GM23338 (cell line): ENCODE results near the gene PASD1. TPM values are rescaled to one million over a fixed set of nuclear protein-coding genes. Genes with fewer than 3 reads are reported as not detected.

Source experiments
- ATAC-seq: fragments of 200-7000 bp; cut with Tn5 transposase; 3 replicates; pipeline ENCODE4 v1.9.1; 2020
- DNase-seq: peaks from one replicate; pipeline ENCODE4 v3.0.0-alpha.2; 2015; ENCODE audit warnings: low spot score
- H2AFZ ChIP-seq: fragments of 200-600 bp; sonication (generic); 2 replicates; pipeline ENCODE4 v1.8.0; 2016; ENCODE audit warnings: antibody characterized with exemption, mild to moderate bottlenecking, moderate library complexity
- H3F3A ChIP-seq: fragments of 200-600 bp; sonication (generic); replicated peaks from 2 replicates; pipeline ENCODE4 v1.8.0; 2017; ENCODE audit warnings: antibody characterized with exemption, mixed run types, low read depth
- H3K27ac ChIP-seq: fragments of 200-600 bp; sonication (generic); 2 replicates; pipeline ENCODE4 v1.6.1; 2016; ENCODE audit warnings: low read depth
- H3K27me3 ChIP-seq: fragments of 200-600 bp; sonication (generic); 2 replicates; pipeline ENCODE4 v1.8.0; 2016; ENCODE audit warnings: mild to moderate bottlenecking, mixed run types, moderate library complexity; ENCODE audit not compliant: insufficient read depth
- H3K36me3 ChIP-seq: fragments of 200-600 bp; sonication (generic); 2 replicates; pipeline ENCODE4 v1.8.0; 2016; ENCODE audit warnings: mild to moderate bottlenecking; ENCODE audit not compliant: insufficient read depth
- H3K4me1 ChIP-seq: fragments of 200-600 bp; sonication (generic); 2 replicates; pipeline ENCODE4 v1.8.0; 2016; ENCODE audit warnings: mild to moderate bottlenecking, moderate library complexity; ENCODE audit not compliant: insufficient read depth
- H3K4me2 ChIP-seq: fragments of 200-600 bp; sonication (generic); 2 replicates; pipeline ENCODE4 v1.7.1; 2017; ENCODE audit warnings: mixed run types
- H3K4me3 ChIP-seq: fragments of 200-600 bp; sonication (generic); 2 replicates; pipeline ENCODE4 v1.6.1; 2016; ENCODE audit warnings: mixed run types
- H3K79me2 ChIP-seq: fragments of 200-600 bp; sonication (generic); replicated peaks from 2 replicates; pipeline ENCODE4 v1.8.0; 2017; ENCODE audit warnings: mild to moderate bottlenecking; ENCODE audit not compliant: insufficient read depth
- H3K9me2 ChIP-seq: fragments of 200-600 bp; sonication (generic); 2 replicates; pipeline ENCODE4 v1.8.0; 2017; ENCODE audit not compliant: insufficient read depth
- H4K20me1 ChIP-seq: fragments of 200-600 bp; sonication (generic); replicated peaks from 2 replicates; pipeline ENCODE4 v1.8.0; 2017; ENCODE audit warnings: mild to moderate bottlenecking; ENCODE audit not compliant: insufficient read depth
- H3K27ac Mint-ChIP-seq: 2 replicates; pipeline ENCODE4 v1.8.0; 2020; ENCODE audit warnings: inconsistent platforms, mild to moderate bottlenecking, moderate library complexity, mixed read lengths
- H3K27me3 Mint-ChIP-seq: 3 replicates; pipeline ENCODE4 v1.8.0; 2022; ENCODE audit warnings: low read depth, mild to moderate bottlenecking, moderate library complexity, mixed read lengths, inconsistent platforms; ENCODE audit not compliant: insufficient read depth, poor library complexity
- H3K36me3 Mint-ChIP-seq: 3 replicates; pipeline ENCODE4 v1.8.0; 2021; ENCODE audit warnings: low read depth, mild to moderate bottlenecking, inconsistent platforms, moderate library complexity, mixed read lengths
- H3K4me1 Mint-ChIP-seq: 3 replicates; pipeline ENCODE4 v1.8.0; 2020; ENCODE audit warnings: mild to moderate bottlenecking, inconsistent platforms, mixed read lengths
- H3K4me3 Mint-ChIP-seq: 3 replicates; pipeline ENCODE4 v1.8.0; 2021; ENCODE audit warnings: moderate library complexity, mild to moderate bottlenecking, inconsistent platforms, mixed read lengths
- H3K9me3 Mint-ChIP-seq: 3 replicates; pipeline ENCODE4 v1.8.0; 2020; ENCODE audit warnings: moderate library complexity, mild to moderate bottlenecking, inconsistent platforms, mixed read lengths
- CREB1 ChIP-seq: fragments of 250-450 bp; sonication (Bioruptor Pico); IDR thresholded peaks from 2 replicates; pipeline ENCODE4 v1.5.0; 2020; ENCODE audit warnings: low read depth, mild to moderate bottlenecking, moderate library complexity
- CTCF ChIP-seq, 2 experiments: fragments of 200-600 bp in 1 of 2; sonication (generic) in 1 of 2; conservative IDR thresholded peaks; 2 replicates each; pipeline versions ENCODE4 v1.5.1 to v1.6.1; 2016 to 2017; ENCODE audit warnings: antibody characterized with exemption in 2 of 2, low read depth in 2 of 2, mild to moderate bottlenecking in 2 of 2, moderate library complexity in 1 of 2
- ETS1 ChIP-seq: IDR thresholded peaks from 2 replicates; pipeline ENCODE4 v1.6.1; 2016; ENCODE audit warnings: antibody characterized with exemption
- EZH2 ChIP-seq: fragments of 200-600 bp; sonication (generic); IDR thresholded peaks from one replicate; pipeline ENCODE4 v1.8.0; 2017; ENCODE audit warnings: antibody characterized with exemption, mild to moderate bottlenecking, low read depth; ENCODE audit not compliant: unreplicated experiment
- EZH2phosphoT487 ChIP-seq: fragments of 200-600 bp; sonication (generic); IDR thresholded peaks from one replicate; pipeline ENCODE4 v1.8.1; 2018; ENCODE audit warnings: antibody characterized with exemption; ENCODE audit not compliant: unreplicated experiment
- JUNB ChIP-seq: IDR thresholded peaks from one replicate; pipeline ENCODE4 v1.6.1; 2016; ENCODE audit warnings: antibody characterized with exemption; ENCODE audit not compliant: unreplicated experiment
- NANOG ChIP-seq: IDR thresholded peaks from 2 replicates; pipeline ENCODE4 v1.6.1; 2016; ENCODE audit warnings: antibody characterized with exemption, borderline replicate concordance
- POLR2AphosphoS5 ChIP-seq: IDR thresholded peaks from 2 replicates; pipeline ENCODE4 v1.6.1; 2016; ENCODE audit warnings: antibody characterized with exemption, low read depth
- REST ChIP-seq: IDR thresholded peaks from one replicate; pipeline ENCODE4 v1.6.1; 2018; ENCODE audit warnings: antibody characterized with exemption; ENCODE audit not compliant: unreplicated experiment
- STAT1 ChIP-seq: IDR thresholded peaks from one replicate; pipeline ENCODE4 v1.6.1; 2016; ENCODE audit warnings: antibody characterized with exemption; ENCODE audit not compliant: unreplicated experiment
- ZNF114 ChIP-seq: fragments of 250-450 bp; sonication (Bioruptor Pico); IDR thresholded peaks from 2 replicates; pipeline ENCODE4 v1.5.0; 2020; ENCODE audit warnings: mild to moderate bottlenecking, moderate library complexity
- ZNF331 ChIP-seq: fragments of 250-450 bp; sonication (Bioruptor Pico); IDR thresholded peaks from 2 replicates; pipeline ENCODE4 v1.5.0; 2020; ENCODE audit warnings: low read depth, mild to moderate bottlenecking, moderate library complexity
- ZNF462 ChIP-seq: fragments of 250-450 bp; sonication (Bioruptor Pico); IDR thresholded peaks from 2 replicates; pipeline ENCODE4 v1.5.0; 2020; ENCODE audit warnings: mild to moderate bottlenecking, moderate library complexity
- polyA plus RNA-seq: library from polyadenylated mRNA; unstranded; fragments of >200 nt; fragmentation: Nextera tagmentation; extraction: Ambion mirVana; gene quantifications from 2 replicates; pipeline ENCODE4 v1.2.1, GENCODE V29; 2016
- total RNA-seq: library from RNA; depleted of rRNA; stranded (reverse); fragments of >200 nt; shearing (Covaris generic); gene quantifications from 2 replicates; pipeline ENCODE4 v1.2.3, GENCODE V29; 2014

The PASD1 gene
- total and polyA plus RNA-seq, 2 experiments from 2014 or later, result 0.24 TPM; not detected in 1

- Histone ChIP-seq H3K9me2 (no peaks in the 10 kb centered on the region), H3K36me3 (no peaks in the 10 kb centered on the region), H3K4me2 (no peak overlapping the region), H3F3A (no peaks in the 10 kb centered on the region), H3K4me1 (peaks cover 1% of the 10 kb centered on the region; the same call in 1 of the 2 replicates), H3K4me3 (no peak overlapping the region), H3K27me3 (no peaks in the 10 kb centered on the region), H4K20me1 (no peaks in the 10 kb centered on the region), H2AFZ (no peak overlapping the region), H3K27ac (no peak overlapping the region), H3K79me2 (no peaks in the 10 kb centered on the region)
- no peaks in the 10 kb centered on the region for H3K27me3 Mint-ChIP-seq
- DNase-seq, result no peak
- H3K4me1 Mint-ChIP-seq, result peaks cover 8% of the 10 kb centered on the region
- no peaks in the 10 kb centered on the region for H3K9me3 Mint-ChIP-seq
- no peak overlapping the region for H3K4me3 Mint-ChIP-seq
- no peak for ATAC-seq
- H3K36me3 Mint-ChIP-seq, result no peaks in the 10 kb centered on the region
- no peak overlapping the region for H3K27ac Mint-ChIP-seq
- TF ChIP-seq REST (no peak), EZH2 (no peak), POLR2AphosphoS5 (no peak), ZNF114 (CRISPR knock-in tag) (no peak), ZNF462 (CRISPR knock-in tag) (no peak), JUNB (no peak), ZNF331 (no peak), EZH2phosphoT487 (no peak), STAT1 (no peak), CTCF (conservative IDR thresholded peaks at IDR 0.05; ENCODE audit: low read depth in 2 of 2) (no peak), ETS1 (no peak), NANOG (no peak), CREB1 (CRISPR knock-in tag) (no peak)
Observed at GRCh38 chrX:151517421-151517820, 46.1 kb upstream of the PASD1 start.
